ENCODE measurements around the gene SEC14L6.

SEC14L6 gene

GRCh38 chr22:30497466-30498150 is 48.9 kb downstream of the SEC14L6 start:
- no peak for DNase-seq (ENCODE audit: low read depth, low spot score)

GRCh38 chr22:30495041-30495784 is 51.3 kb downstream of the SEC14L6 start:
- DNase-seq (ENCODE audit: low read depth, low spot score): no peak

GRCh38 chr22:30492144-30492543 is 54.4 kb downstream of the SEC14L6 start:
- DNase-seq (ENCODE audit: low read depth, low spot score): no peak

GRCh38 chr22:30491381-30491780 is 55.2 kb downstream of the SEC14L6 start:
- no peak for DNase-seq (ENCODE audit: low read depth, low spot score)

DNA sequence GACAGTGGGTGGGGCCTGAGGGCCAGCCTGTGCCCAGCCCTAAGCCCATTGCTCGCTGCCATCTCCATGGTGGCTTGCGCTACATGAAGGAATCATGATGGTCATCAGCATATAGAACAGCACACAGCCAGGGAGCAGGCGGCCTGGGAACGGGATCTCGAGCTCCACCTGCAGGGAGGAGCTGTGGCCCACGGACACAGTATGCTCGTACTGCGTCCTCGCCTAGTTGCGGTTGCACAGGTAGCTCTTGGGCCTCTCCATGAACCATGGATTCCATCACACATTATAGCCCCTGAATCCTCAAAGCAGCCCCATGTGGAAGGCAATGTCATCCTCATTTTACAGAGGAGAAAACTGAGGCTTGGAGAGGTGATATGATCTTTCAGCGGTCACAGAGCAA is 56.1 kb downstream of the SEC14L6 start:
- no peak for DNase-seq (ENCODE audit: low read depth, low spot score)

GRCh38 chr22:30488121-30488520 is 58.4 kb downstream of the SEC14L6 start:
- no peak for DNase-seq (ENCODE audit: low read depth, low spot score)

DNA sequence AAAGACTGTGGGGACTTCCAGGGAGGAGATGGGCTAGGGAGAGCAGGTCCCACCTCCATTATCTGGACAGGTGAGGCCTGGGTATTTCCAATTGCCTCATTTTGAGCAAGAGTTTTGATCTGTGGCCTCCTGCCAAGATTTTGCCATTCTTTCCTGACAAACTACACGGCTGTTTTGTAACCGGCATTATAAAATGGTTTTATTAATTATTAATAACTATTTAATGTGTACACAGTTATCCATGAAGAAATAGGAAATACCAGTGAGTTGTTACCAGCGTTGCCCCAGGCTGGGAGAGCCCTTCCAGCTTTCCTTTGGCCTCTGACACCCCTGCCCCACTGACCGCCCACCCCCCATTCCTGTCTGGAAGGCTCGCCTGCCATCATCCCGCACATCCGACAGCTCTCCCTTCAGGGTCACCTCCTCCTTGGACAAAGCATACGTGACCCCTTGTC is 59.9 kb downstream of the SEC14L6 start:
- DNase-seq (ENCODE audit: low read depth, low spot score): no peak

DNA sequence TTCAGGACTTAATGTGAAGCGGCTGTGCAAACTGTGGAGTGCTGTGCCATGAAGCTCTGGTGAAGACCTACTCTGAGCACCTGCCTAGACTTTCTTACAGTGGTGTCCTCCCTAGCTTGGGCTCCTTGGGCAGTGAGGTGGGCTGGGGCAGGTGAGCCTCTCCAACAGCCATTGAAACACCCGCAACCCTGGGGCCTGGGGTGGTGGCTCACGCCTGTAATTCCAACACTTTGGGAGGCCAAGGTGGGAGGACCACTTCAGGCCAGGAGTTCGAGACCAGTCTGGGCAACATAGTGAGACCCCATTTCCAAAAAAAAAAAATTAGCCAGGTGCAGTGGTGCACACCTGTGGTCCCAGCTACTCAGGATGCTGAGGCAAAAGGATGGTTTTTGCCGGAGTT is 60.4 kb downstream of the SEC14L6 start:
- DNase-seq (ENCODE audit: low read depth, low spot score): no peak

GRCh38 chr22:30485362-30485988 is 61.1 kb downstream of the SEC14L6 start:
- no peak for DNase-seq (ENCODE audit: low read depth, low spot score)

GRCh38 chr22:30483169-30483568 is 63.4 kb downstream of the SEC14L6 start:
- DNase-seq (ENCODE audit: low read depth, low spot score): no peak

DNA sequence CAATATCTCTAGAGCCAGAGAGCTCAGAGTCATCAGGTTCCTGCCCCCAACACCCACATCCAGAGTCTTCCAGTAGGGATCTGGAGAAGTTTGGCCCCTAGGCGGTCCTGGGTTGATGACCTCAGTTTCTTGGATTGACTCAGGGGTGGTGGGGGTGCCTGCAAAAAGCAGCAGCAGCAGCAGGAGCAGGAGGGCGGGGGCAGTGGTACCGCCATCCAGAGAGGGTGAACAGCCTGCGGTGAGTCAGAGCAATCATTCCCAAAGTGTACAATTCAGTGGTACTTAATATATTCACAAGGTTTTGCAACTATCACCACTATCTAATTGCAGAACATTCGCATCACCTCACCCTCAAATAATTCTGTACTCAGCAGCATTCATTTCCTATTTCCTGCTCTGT is 64.8 kb downstream of the SEC14L6 start:
- DNase-seq (ENCODE audit: low read depth, low spot score): no peak

GRCh38 chr22:30479981-30480380 is 66.6 kb downstream of the SEC14L6 start:
- no peak for DNase-seq (ENCODE audit: low read depth, low spot score)

- no peak for DNase-seq (ENCODE audit: low read depth, low spot score)
Observed at GRCh38 chr22:30474683-30475424, 71.7 kb downstream of the SEC14L6 start.

GRCh38 chr22:30474121-30474520 is 72.4 kb downstream of the SEC14L6 start:
- DNase-seq (ENCODE audit: low read depth, low spot score): no peak

DNA sequence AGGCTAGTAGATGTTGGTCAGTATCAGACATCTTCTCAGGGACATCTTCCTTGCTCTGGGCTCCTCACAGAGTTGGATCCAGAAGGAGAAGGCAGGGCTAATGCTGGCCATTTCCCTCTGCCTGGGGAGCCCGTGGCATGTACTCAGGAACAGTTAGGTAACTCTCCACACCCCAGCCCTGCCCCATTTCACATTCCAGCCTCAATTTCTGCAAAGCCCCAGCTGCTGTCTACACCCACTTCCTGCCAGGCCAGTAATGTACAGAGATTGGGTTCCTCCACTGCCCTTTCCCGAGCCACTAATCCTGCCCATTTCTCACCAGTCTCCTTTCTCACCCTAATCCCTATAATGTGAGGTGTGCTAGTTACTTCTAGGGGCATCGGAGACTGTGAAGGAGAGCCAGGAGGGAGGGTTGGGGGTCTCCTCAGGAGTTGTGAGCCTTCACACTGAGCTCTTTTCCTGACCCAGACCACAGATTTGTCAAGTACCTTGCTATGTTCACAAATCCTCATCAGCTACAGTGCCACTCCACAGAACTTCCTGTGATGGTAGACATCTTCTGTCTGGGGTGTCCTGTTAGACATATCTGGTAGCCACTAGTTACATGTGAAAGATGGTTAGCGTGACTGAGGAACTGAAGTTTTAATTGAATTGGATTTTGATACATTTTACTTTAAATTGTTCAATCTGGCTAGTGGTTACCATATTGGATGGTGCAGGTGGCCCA is 73.4 kb downstream of the SEC14L6 start:
- no peak for DNase-seq (ENCODE audit: low read depth, low spot score)

Data from iPS DF 19.7 (cell line).